Endothelial cell of umbilical vein (primary cell): ENCODE results near the gene TBC1D19. TPM values are rescaled to one million over a fixed set of nuclear protein-coding genes. Genes with fewer than 3 reads are reported as not detected.
A peak's percentile ranks its signal among the peaks of the same experiment; 100 is the strongest.

Source experiments
- BruUV-seq: library from RNA; stranded (reverse); fragments of 400-500 nt; replicated peaks from 2 replicates; lab custom pipeline; 2021; lab: Mats Ljungman, UMichigan
- CTCF ChIA-PET: fragments of 300-600, 350-600 bp; sonication (Branson Sonifier 250); formaldehyde crosslinking; loops from one replicate; lab custom pipeline; 2021; ENCODE audit warnings: antibody characterized with exemption, inconsistent platforms; lab: Charles Lee
- POLR2A ChIA-PET: fragments of 300-600, 350-600 bp; sonication (Branson Sonifier 250); formaldehyde crosslinking; loops from one replicate; lab custom pipeline; 2021; ENCODE audit warnings: antibody characterized with exemption, inconsistent platforms; lab: Charles Lee
- DNase-seq: peaks from one replicate; pipeline ENCODE4 v3.0.0-alpha.2; 2011; ENCODE audit warnings: low read depth, low spot score
- FAIRE-seq: peaks from 2 replicates; lab custom pipeline; 2011; peaks lifted over from hg19 to GRCh38; lab: Jason Lieb, UNC
- H2AFZ ChIP-seq: 2 replicates; pipeline ENCODE4 v1.6.0; 2012; ENCODE audit warnings: low read depth, low read length, control low read depth, inconsistent platforms
- H3K27ac ChIP-seq: 2 replicates; pipeline ENCODE4 v1.5.1; 2011; ENCODE audit warnings: low read depth, mild to moderate bottlenecking, control low read depth, low read length, moderate library complexity; ENCODE audit not compliant: insufficient read depth
- H3K27me3 ChIP-seq, 2 experiments: 2 replicates each; pipeline versions ENCODE4 v1.6.0 to v1.6.1; 2011; ENCODE audit warnings: low read length in 2 of 2, mixed read lengths in 1 of 2; ENCODE audit not compliant: control insufficient read depth in 2 of 2, insufficient read depth in 2 of 2
- H3K36me3 ChIP-seq, 2 experiments: 2 replicates in 1 of 2; 3 replicates in 1 of 2; pipeline ENCODE4 v1.5.1; 2011; ENCODE audit warnings: low read length in 2 of 2, mild to moderate bottlenecking in 1 of 2, moderate library complexity in 1 of 2; ENCODE audit not compliant: control insufficient read depth in 2 of 2, insufficient read depth in 2 of 2; ENCODE audit errors: extremely low read depth in 1 of 2
- H3K4me1 ChIP-seq: 3 replicates; pipeline ENCODE4 v1.5.1; 2011; ENCODE audit warnings: mild to moderate bottlenecking, low read length; ENCODE audit not compliant: control insufficient read depth, insufficient read depth; ENCODE audit errors: extremely low read depth
- H3K4me2 ChIP-seq: 2 replicates; pipeline ENCODE4 v1.6.1; 2011; ENCODE audit warnings: low read length, control low read depth, mixed read lengths; ENCODE audit not compliant: insufficient read depth
- H3K4me3 ChIP-seq, 3 experiments: fragments of 200-600 bp in 1 of 3; sonication (generic), shearing (Covaris generic) in 1 of 3; replicated peaks in 1 of 3; 2 replicates each; pipeline ENCODE4 v1.5.1; 2011 to 2016; ENCODE audit warnings: control low read depth in 3 of 3, low read length in 3 of 3, mild to moderate bottlenecking in 2 of 3, inconsistent platforms in 1 of 3, low read depth in 1 of 3, moderate library complexity in 1 of 3; ENCODE audit not compliant: insufficient read depth in 1 of 3
- H3K79me2 ChIP-seq: 2 replicates; pipeline ENCODE4 v1.6.0; 2012; ENCODE audit warnings: low read length, inconsistent platforms; ENCODE audit not compliant: control insufficient read depth, insufficient read depth
- H3K9ac ChIP-seq: replicated peaks from 2 replicates; pipeline ENCODE3; 2011; ENCODE audit warnings: low read length, control low read depth; ENCODE audit not compliant: insufficient read depth; ENCODE audit errors: extremely low read depth
- H3K9me1 ChIP-seq: replicated peaks from 3 replicates; pipeline ENCODE4 v1.6.0; 2011; ENCODE audit warnings: mild to moderate bottlenecking, low read length; ENCODE audit not compliant: control insufficient read depth, insufficient read depth; ENCODE audit errors: extremely low read depth
- H3K9me3 ChIP-seq: replicated peaks from 2 replicates; pipeline ENCODE4 v1.5.1; 2012; ENCODE audit warnings: low read length, inconsistent platforms; ENCODE audit not compliant: control insufficient read depth, insufficient read depth
- H4K20me1 ChIP-seq: replicated peaks from 2 replicates; pipeline ENCODE3; 2011; ENCODE audit warnings: mild to moderate bottlenecking, low read length; ENCODE audit not compliant: control insufficient read depth, insufficient read depth; ENCODE audit errors: extremely low read depth
- EZH2 ChIP-seq: IDR thresholded peaks from 2 replicates; pipeline ENCODE4 v1.6.1; 2012; ENCODE audit warnings: borderline replicate concordance, low read depth, mild to moderate bottlenecking, moderate library complexity, low read length, inconsistent platforms; ENCODE audit not compliant: severe bottlenecking
- FOS ChIP-seq: IDR thresholded peaks from 2 replicates; pipeline ENCODE4 v1.6.1; 2011; ENCODE audit warnings: mild to moderate bottlenecking, low read length, moderate library complexity, borderline replicate concordance; ENCODE audit not compliant: insufficient read depth
- GATA2 ChIP-seq: IDR thresholded peaks from 2 replicates; pipeline ENCODE4 v1.7.0; 2011; ENCODE audit warnings: low read depth, mild to moderate bottlenecking, moderate library complexity, mixed read lengths, low read length; ENCODE audit not compliant: insufficient read length, insufficient read depth
- JUN ChIP-seq: IDR thresholded peaks from 2 replicates; pipeline ENCODE4 v1.6.1; 2011; ENCODE audit warnings: borderline replicate concordance, low read depth; ENCODE audit not compliant: insufficient read length, insufficient read depth
- MYC ChIP-seq: IDR thresholded peaks from one replicate; pipeline ENCODE4 v1.6.1; 2011; ENCODE audit warnings: mild to moderate bottlenecking, low read depth, low read length
- POLR2A ChIP-seq: IDR thresholded peaks from 2 replicates; pipeline ENCODE4 v1.6.1; 2012; ENCODE audit warnings: low read depth, mild to moderate bottlenecking, control low read depth, low read length
- POLR2AphosphoS5 ChIP-seq: IDR thresholded peaks from 2 replicates; pipeline ENCODE4 v1.6.1; 2012; ENCODE audit warnings: low read depth, mild to moderate bottlenecking, control low read depth, low read length, moderate library complexity; ENCODE audit not compliant: insufficient read depth
- dilution Hi-C: fragments of 300-500 bp; cut with MboI; formaldehyde crosslinking; loops from one replicate; pipeline ENCODE4 v1.15.0; 2019; ENCODE audit warnings: low sequenced_read_pairs; ENCODE audit not compliant: extremely low pct_ligation_motif_present
- intact Hi-C: fragments of 100-400 bp; cut with micrococcal nuclease; formaldehyde crosslinking; loops from one replicate; pipeline ENCODE4 v1.10.0; 2022
- polyA plus RNA-seq, 4 experiments: library from polyadenylated mRNA; depleted of rRNA in 3 of 4; stranded (reverse) in 3 of 4; unstranded in 1 of 4; fragments of >200 nt; gene quantifications; 2 replicates each; pipeline versions ENCODE4 v1.2.1 to v1.2.3, GENCODE V29; 2011 to 2012; ENCODE audit warnings: missing spikeins in 1 of 4
- total RNA-seq: library from RNA; stranded (reverse); gene quantifications from 2 replicates; pipeline ENCODE4 v1.2.3, GENCODE V29; 2021
- TF ChIP-seq, protein P1 (sequence below): IDR thresholded peaks from 2 replicates; pipeline ENCODE4 v1.6.1; 2011; ENCODE audit not compliant: insufficient read depth, insufficient read length
- TF ChIP-seq, protein P2 (sequence below), 2 donors: IDR thresholded peaks; 1 replicate in 1 of 2; 2 replicates in 1 of 2; pipeline ENCODE4 v1.5.1; 2011; ENCODE audit warnings: low read length in 2 of 2, mild to moderate bottlenecking in 2 of 2, moderate library complexity in 2 of 2, control low read depth in 1 of 2, inconsistent platforms in 1 of 2, low read depth in 1 of 2; ENCODE audit not compliant: insufficient read depth in 1 of 2; ENCODE audit errors: extremely low read depth in 1 of 2

The TBC1D19 gene
- total and polyA plus RNA-seq, 2 donors (not counting 3 experiments of a cell fraction or from before 2014, with no cell fraction given), result 4.4 to 5.9 TPM

DNA sequence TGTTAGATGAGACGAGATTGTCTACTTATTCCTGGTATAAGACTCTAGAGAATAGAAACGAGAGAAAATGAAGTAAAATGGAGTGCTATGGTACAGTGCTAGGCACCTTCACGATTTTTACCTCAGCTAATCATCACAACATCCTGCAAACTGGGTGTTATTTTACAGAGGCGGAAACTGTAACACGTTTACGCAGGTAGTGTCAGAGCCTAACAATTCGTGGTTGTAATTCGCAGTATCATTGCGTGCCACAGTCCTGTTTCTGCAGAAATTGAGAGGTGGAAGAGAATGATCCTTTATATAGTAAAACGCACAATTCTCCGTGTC is 383 bp upstream of the TBC1D19 start:
- Histone ChIP-seq H4K20me1 (no peaks in the 10 kb centered on the region), H3K4me2 (peak overlapping the region; percentile 100), H3K9me1 (no peaks in the 10 kb centered on the region), H3K27ac (no peak overlapping the region), H3K4me3 (peak overlapping the region; percentile 52 to 90 (median 89)), H3K79me2 (no peaks in the 10 kb centered on the region), H3K9me3 (no peaks in the 10 kb centered on the region), H3K4me1 (peaks cover 10% of the 10 kb centered on the region), H3K9ac (peak overlapping the region; percentile 24), H2AFZ (peak overlapping the region; percentile 92), H3K27me3 (peaks cover 2 to 11% of the 10 kb centered on the region in 2 experiments), H3K36me3 (no peaks in the 10 kb centered on the region)
- TF ChIP-seq JUN (no peak), FOS (no peak), GATA2 (no peak), POLR2AphosphoS5 (no peak), POLR2A (no peak), MYC (no peak), EZH2 (no peak)
- TF ChIP-seq, protein P1, sequence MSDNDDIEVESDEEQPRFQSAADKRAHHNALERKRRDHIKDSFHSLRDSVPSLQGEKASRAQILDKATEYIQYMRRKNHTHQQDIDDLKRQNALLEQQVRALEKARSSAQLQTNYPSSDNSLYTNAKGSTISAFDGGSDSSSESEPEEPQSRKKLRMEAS, result no peak
- TF ChIP-seq, protein P2, sequence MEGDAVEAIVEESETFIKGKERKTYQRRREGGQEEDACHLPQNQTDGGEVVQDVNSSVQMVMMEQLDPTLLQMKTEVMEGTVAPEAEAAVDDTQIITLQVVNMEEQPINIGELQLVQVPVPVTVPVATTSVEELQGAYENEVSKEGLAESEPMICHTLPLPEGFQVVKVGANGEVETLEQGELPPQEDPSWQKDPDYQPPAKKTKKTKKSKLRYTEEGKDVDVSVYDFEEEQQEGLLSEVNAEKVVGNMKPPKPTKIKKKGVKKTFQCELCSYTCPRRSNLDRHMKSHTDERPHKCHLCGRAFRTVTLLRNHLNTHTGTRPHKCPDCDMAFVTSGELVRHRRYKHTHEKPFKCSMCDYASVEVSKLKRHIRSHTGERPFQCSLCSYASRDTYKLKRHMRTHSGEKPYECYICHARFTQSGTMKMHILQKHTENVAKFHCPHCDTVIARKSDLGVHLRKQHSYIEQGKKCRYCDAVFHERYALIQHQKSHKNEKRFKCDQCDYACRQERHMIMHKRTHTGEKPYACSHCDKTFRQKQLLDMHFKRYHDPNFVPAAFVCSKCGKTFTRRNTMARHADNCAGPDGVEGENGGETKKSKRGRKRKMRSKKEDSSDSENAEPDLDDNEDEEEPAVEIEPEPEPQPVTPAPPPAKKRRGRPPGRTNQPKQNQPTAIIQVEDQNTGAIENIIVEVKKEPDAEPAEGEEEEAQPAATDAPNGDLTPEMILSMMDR (IDR thresholded peaks at IDR 0.05; ENCODE audit: extremely low read depth in 1 of 2, insufficient read depth in 1 of 2, low read depth in 1 of 2, low read length in 2 of 2), result no peak
- FAIRE-seq, result peak; percentile 73
- intact Hi-C loops, result loop anchor here (1.0 to 5.0 kb wide), 3 partner anchors 126 to 427 kb away; no protein-coding TSS in a partner anchor
- dilution Hi-C loops, result no loop called here
- CTCF ChIA-PET, result interaction anchor here (1.0 to 2.9 kb wide), 8 partner anchors 8 to 427 kb away, joined by 3 to 16 read pairs (median 4); no protein-coding TSS in a partner anchor
- DNase-seq, result no peak
- BruUV-seq, result no TSS peak
- POLR2A ChIA-PET, result interaction anchor here (1.1 kb wide), 1 partner anchor 15 kb away, joined by 6 read pairs; no protein-coding TSS in a partner anchor
